GM12878 (cell line): ENCODE measurements around the gene GPR62. TPM values are rescaled to one million over a fixed set of nuclear protein-coding genes. Genes with fewer than 3 reads are reported as not detected.

Experiments
- ATAC-seq: fragments of 200-7000 bp; cut with Tn5 transposase; 3 replicates; pipeline ENCODE4 v1.9.1; 2020; ENCODE audit warnings: mild to moderate bottlenecking, moderate library complexity
- BruUV-seq: library from RNA; stranded (reverse); fragments of 400-500 nt; replicated peaks from 2 replicates; lab custom pipeline; 2021; lab: Mats Ljungman, UMichigan
- CTCF ChIA-PET: fragments of 300-600 bp; sonication (Branson Sonifier 250); formaldehyde crosslinking; extraction: SDS; loops from one replicate; lab custom pipeline; 2021; ENCODE audit warnings: inconsistent platforms; lab: Yijun Ruan, JAX
- POLR2A ChIA-PET: fragments of 350-600 bp; formaldehyde crosslinking; extraction: SDS; loops from one replicate; lab custom pipeline; 2021; ENCODE audit warnings: inconsistent platforms; lab: Charles Lee
- RAD21 ChIA-PET: fragments of 300-600 bp; sonication (Branson Sonifier 250); formaldehyde crosslinking; loops from one replicate; lab custom pipeline; 2023; ENCODE audit warnings: antibody characterized with exemption; ENCODE audit not compliant: unreplicated experiment; lab: Charles Lee
- SMC1A ChIA-PET: fragments of 300-600 bp; sonication (Branson Sonifier 250); formaldehyde crosslinking; loops from one replicate; lab custom pipeline; 2023; ENCODE audit not compliant: unreplicated experiment, uncharacterized antibody; lab: Charles Lee
- DNase-seq: peaks from one replicate; pipeline ENCODE4 v3.0.0-alpha.2; 2011; ENCODE audit warnings: low read depth, low spot score
- FAIRE-seq: peaks from 3 replicates; lab custom pipeline; 2011; peaks lifted over from hg19 to GRCh38; lab: Jason Lieb, UNC
- H2AFZ ChIP-seq: 2 replicates; pipeline ENCODE4 v1.6.0; 2011; ENCODE audit warnings: low read depth, low read length, control low read depth; ENCODE audit not compliant: control insufficient read depth
- H3K27ac ChIP-seq: 2 replicates; pipeline ENCODE4 v1.5.1; 2011; ENCODE audit warnings: control low read depth; ENCODE audit not compliant: control insufficient read depth, insufficient read depth
- H3K27me3 ChIP-seq, 2 experiments: replicated peaks in 1 of 2; 2 replicates each; pipeline versions ENCODE4 v1.6.0 to v1.6.1; 2011; ENCODE audit warnings: low read length in 1 of 2; ENCODE audit not compliant: control insufficient read depth in 2 of 2, insufficient read depth in 2 of 2
- H3K36me3 ChIP-seq, 2 experiments: 2 replicates each; pipeline ENCODE4 v1.5.1; 2011; ENCODE audit warnings: low read length in 1 of 2; ENCODE audit not compliant: control insufficient read depth in 2 of 2, insufficient read depth in 2 of 2
- H3K4me1 ChIP-seq: 2 replicates; pipeline ENCODE4 v1.6.1; 2011; ENCODE audit warnings: mild to moderate bottlenecking, low read length, moderate library complexity, mixed read lengths; ENCODE audit not compliant: control insufficient read depth, insufficient read depth
- H3K4me2 ChIP-seq: 2 replicates; pipeline ENCODE4 v1.6.0; 2011; ENCODE audit warnings: control low read depth; ENCODE audit not compliant: control insufficient read depth, insufficient read depth
- H3K4me3 ChIP-seq: fragments of 200-600 bp; sonication (generic); 2 replicates; pipeline ENCODE4 v1.5.1; 2016
- H3K79me2 ChIP-seq: 2 replicates; pipeline ENCODE4 v1.6.0; 2011; ENCODE audit warnings: low read length; ENCODE audit not compliant: control insufficient read depth, insufficient read depth
- H3K9ac ChIP-seq: 2 replicates; pipeline ENCODE4 v1.8.0; 2011; ENCODE audit warnings: low read length, control low read depth, mixed read lengths; ENCODE audit not compliant: control insufficient read depth, insufficient read depth
- H3K9me3 ChIP-seq: replicated peaks from 3 replicates; pipeline ENCODE4 v1.5.1; 2011; ENCODE audit warnings: mild to moderate bottlenecking, low read length; ENCODE audit not compliant: control insufficient read depth, insufficient read depth
- H4K20me1 ChIP-seq: 2 replicates; pipeline ENCODE4 v1.6.0; 2011; ENCODE audit not compliant: control insufficient read depth, insufficient read depth
- E2F4 ChIP-seq: IDR thresholded peaks from 2 replicates; pipeline ENCODE4 v1.6.1; 2012; ENCODE audit warnings: low read depth, low read length, improper control_type of control experiment
- IRF5 ChIP-seq: fragments of 450-650 bp; IDR thresholded peaks from 2 replicates; pipeline ENCODE4 v1.6.1; 2017; ENCODE audit warnings: borderline replicate concordance
- MLLT1 ChIP-seq: fragments of 450-650 bp; IDR thresholded peaks from 2 replicates; pipeline ENCODE4 v1.6.1; 2016; ENCODE audit warnings: mild to moderate bottlenecking
- MTA3 ChIP-seq: IDR thresholded peaks from 2 replicates; pipeline ENCODE4 v1.6.1; 2012; ENCODE audit warnings: low read length, inconsistent platforms, borderline replicate concordance
- NFYB ChIP-seq: IDR thresholded peaks from 2 replicates; pipeline ENCODE4 v1.6.1; 2011; ENCODE audit warnings: low read depth, mild to moderate bottlenecking, low read length, improper control_type of control experiment, moderate library complexity; ENCODE audit not compliant: insufficient read depth
- NKRF ChIP-seq: fragments of 450-650 bp; conservative IDR thresholded peaks from 2 replicates; pipeline ENCODE4 v1.6.1; 2017; ENCODE audit warnings: mild to moderate bottlenecking, moderate library complexity
- PAX5 ChIP-seq: IDR thresholded peaks from 2 replicates; pipeline ENCODE4 v1.6.1; 2011; ENCODE audit warnings: low read depth, low read length, borderline replicate concordance
- PBX3 ChIP-seq: IDR thresholded peaks from 2 replicates; pipeline ENCODE4 v1.6.1; 2011; ENCODE audit warnings: mild to moderate bottlenecking, low read depth, low read length, moderate library complexity; ENCODE audit not compliant: insufficient replicate concordance
- WRNIP1 ChIP-seq: IDR thresholded peaks from 2 replicates; pipeline ENCODE4 v1.6.1; 2011; ENCODE audit warnings: low read depth, low read length, improper control_type of control experiment, borderline replicate concordance
- ZBED1 ChIP-seq: IDR thresholded peaks from 2 replicates; pipeline ENCODE4 v1.6.1; 2016; ENCODE audit warnings: borderline replicate concordance
- ZNF592 ChIP-seq: fragments of 450-650 bp; IDR thresholded peaks from 2 replicates; pipeline ENCODE4 v1.6.1; 2017; ENCODE audit warnings: mild to moderate bottlenecking, moderate library complexity
- WGBS: methylation state at CpG from one replicate; pipeline ENCODE4 v1.1.6; 2016; ENCODE audit warnings: low lambda C conversion rate; ENCODE audit not compliant: insufficient replicate concordance, insufficient coverage; ENCODE audit errors: missing lambda C conversion rate; 5-methylcytosine and 5-hydroxymethylcytosine counted together
- in situ Hi-C: fragments of 300-500 bp; cut with MboI; formaldehyde crosslinking; loops from 9 replicates; pipeline ENCODE4 v1.14.3; 2018; ENCODE audit warnings: mixed read lengths
- intact Hi-C: fragments of 100-400 bp; cut with micrococcal nuclease; formaldehyde crosslinking; loops from one replicate; pipeline ENCODE4 v1.14.2; 2022; ENCODE audit not compliant: unreplicated experiment
- polyA plus RNA-seq, 11 experiments: library from polyadenylated mRNA; depleted of rRNA in 4 of 11; unstranded in 6 of 11; stranded (reverse) in 5 of 11; fragments of >200 nt; fragmentation: Nextera tagmentation in 4 of 11; fragmentation: Illumina TruSeq in 1 of 11; extraction: Ambion mirVana in 4 of 11; extraction: Trizol in 1 of 11; gene quantifications; 1 replicate in 1 of 11; 2 replicates in 10 of 11; pipeline versions ENCODE4 v1.2.1 to v1.2.3, GENCODE V29; 2011 to 2016; ENCODE audit warnings: inconsistent platforms in 2 of 11, missing spikeins in 2 of 11, low read depth in 1 of 11
- total RNA-seq, 4 experiments: library from RNA; depleted of rRNA in 3 of 4; stranded (reverse); fragments of >200 nt in 3 of 4; fragmentation: Illumina TruSeq in 1 of 4; extraction: Trizol in 1 of 4; gene quantifications; 2 replicates each; pipeline versions ENCODE4 v1.2.1 to v1.2.3, GENCODE V29; 2013 to 2021

GPR62 gene
- total and polyA plus RNA-seq, 10 of the 15 experiments (the other 5 are each of a cell fraction or from before 2014, with no cell fraction given): not detected

- Histone ChIP-seq H3K4me3 (no peak overlapping the region), H3K4me1 (peaks cover 8% of the 10 kb centered on the region), H3K27ac (no peak overlapping the region), H4K20me1 (no peaks in the 10 kb centered on the region), H3K9me3 (no peaks in the 10 kb centered on the region), H3K9ac (no peak overlapping the region), H3K36me3 (no peaks in the 10 kb centered on the region), H2AFZ (no peak overlapping the region), H3K27me3 (no peaks in the 10 kb centered on the region), H3K4me2 (no peak overlapping the region), H3K79me2 (peaks cover 3% of the 10 kb centered on the region)
- FAIRE-seq: no peak
- WGBS: 79% methylated on average over 6 of the region's 6 CpGs
- POLR2A ChIA-PET: interaction anchor here (0.6 to 4.0 kb wide), 3 partner anchors 10 to 1418 kb away, joined by 3 to 30 read pairs (median 3); partner anchors contain the start of genes C3orf18 and RPL29
- ATAC-seq: no peak
- in situ Hi-C loops (no loop called here), intact Hi-C loops (no loop called here)
- SMC1A ChIA-PET: interaction anchor here (1.4 kb wide), 1 partner anchor 10 kb away, joined by 12 read pairs; the partner anchor contains the start of gene RPL29
- CTCF ChIA-PET: interaction anchor here (0.5 to 4.6 kb wide), 3 partner anchors 12 to 130 kb away, joined by 3 to 56 read pairs (median 34); partner anchors contain the start of genes ABHD14A, ABHD14B, PARP3 and RRP9
- BruUV-seq: no TSS peak
- RAD21 ChIA-PET: interaction anchor here (0.6 to 0.7 kb wide), 2 partner anchors 115 to 218 kb away, joined by 4 to 5 read pairs; no protein-coding TSS in a partner anchor
- no peak for DNase-seq
- TF ChIP-seq IRF5: no peak
- TF ChIP-seq NKRF: no peak
- TF ChIP-seq ZBED1: no peak
- TF ChIP-seq PBX3: no peak
- TF ChIP-seq WRNIP1: no peak
- no peak for TF ChIP-seq MTA3
- TF ChIP-seq PAX5: no peak
- no peak for TF ChIP-seq E2F4
- no peak for TF ChIP-seq ZNF592
- TF ChIP-seq MLLT1: no peak
- TF ChIP-seq NFYB: no peak
Measured at GRCh38 chr3:51985063-51985462, 29.9 kb downstream of the GPR62 start.
